Measurements from ENCODE around the gene YIF1B. TPM values are rescaled to one million over a fixed set of nuclear protein-coding genes. Genes with fewer than 3 reads are reported as not detected.

Gene YIF1B
- total and polyA plus RNA-seq, 9 of the 15 experiments (the other 6 are each of a cell fraction or from before 2014, with no cell fraction given): 8.5 to 586 (median 323) TPM

DNA sequence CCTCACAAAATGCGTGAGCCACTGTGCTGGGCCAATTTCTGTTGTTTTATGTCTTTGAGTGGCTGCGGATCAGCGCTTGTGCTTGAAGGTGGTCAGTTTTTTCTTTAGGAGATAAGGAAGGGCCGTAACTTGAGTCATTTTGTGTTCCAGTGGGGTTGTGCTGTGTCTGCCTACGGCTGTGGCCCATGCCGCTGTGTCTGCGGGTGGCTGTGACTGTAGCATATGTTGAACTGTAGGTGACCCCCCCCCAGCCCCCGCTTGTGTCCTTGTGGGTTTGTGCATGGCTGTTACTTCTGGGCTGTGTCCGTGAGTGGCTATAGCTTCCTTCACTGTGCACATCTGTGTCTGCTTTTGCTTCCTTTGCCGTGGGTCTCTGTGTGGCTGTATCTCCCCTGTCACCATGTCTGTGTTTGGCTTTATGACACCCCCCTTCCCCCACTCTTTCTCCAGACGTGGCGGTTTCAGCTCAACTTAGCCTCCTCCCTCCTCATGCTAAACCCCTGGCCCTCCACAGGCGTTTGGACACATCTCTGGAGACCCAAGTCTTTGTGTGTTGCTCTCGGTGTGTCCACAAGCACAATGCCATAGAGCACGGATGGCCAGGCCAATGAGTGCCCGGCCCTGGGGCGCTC, 60.2 kb downstream of the YIF1B start (continued):
- TF ChIP-seq, protein P1, sequence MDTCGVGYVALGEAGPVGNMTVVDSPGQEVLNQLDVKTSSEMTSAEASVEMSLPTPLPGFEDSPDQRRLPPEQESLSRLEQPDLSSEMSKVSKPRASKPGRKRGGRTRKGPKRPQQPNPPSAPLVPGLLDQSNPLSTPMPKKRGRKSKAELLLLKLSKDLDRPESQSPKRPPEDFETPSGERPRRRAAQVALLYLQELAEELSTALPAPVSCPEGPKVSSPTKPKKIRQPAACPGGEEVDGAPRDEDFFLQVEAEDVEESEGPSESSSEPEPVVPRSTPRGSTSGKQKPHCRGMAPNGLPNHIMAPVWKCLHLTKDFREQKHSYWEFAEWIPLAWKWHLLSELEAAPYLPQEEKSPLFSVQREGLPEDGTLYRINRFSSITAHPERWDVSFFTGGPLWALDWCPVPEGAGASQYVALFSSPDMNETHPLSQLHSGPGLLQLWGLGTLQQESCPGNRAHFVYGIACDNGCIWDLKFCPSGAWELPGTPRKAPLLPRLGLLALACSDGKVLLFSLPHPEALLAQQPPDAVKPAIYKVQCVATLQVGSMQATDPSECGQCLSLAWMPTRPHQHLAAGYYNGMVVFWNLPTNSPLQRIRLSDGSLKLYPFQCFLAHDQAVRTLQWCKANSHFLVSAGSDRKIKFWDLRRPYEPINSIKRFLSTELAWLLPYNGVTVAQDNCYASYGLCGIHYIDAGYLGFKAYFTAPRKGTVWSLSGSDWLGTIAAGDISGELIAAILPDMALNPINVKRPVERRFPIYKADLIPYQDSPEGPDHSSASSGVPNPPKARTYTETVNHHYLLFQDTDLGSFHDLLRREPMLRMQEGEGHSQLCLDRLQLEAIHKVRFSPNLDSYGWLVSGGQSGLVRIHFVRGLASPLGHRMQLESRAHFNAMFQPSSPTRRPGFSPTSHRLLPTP (IDR thresholded peaks at IDR 0.05; ENCODE audit: borderline replicate concordance, extremely low read depth, insufficient read length): no peak
- TF ChIP-seq CBFA2T2 (conservative IDR thresholded peaks at IDR 0.05): peak; percentile 13; the same call in 1 of the 2 replicates
- TF ChIP-seq EP400 (IDR thresholded peaks at IDR 0.05): peak; percentile 40
- TF ChIP-seq, protein P2, sequence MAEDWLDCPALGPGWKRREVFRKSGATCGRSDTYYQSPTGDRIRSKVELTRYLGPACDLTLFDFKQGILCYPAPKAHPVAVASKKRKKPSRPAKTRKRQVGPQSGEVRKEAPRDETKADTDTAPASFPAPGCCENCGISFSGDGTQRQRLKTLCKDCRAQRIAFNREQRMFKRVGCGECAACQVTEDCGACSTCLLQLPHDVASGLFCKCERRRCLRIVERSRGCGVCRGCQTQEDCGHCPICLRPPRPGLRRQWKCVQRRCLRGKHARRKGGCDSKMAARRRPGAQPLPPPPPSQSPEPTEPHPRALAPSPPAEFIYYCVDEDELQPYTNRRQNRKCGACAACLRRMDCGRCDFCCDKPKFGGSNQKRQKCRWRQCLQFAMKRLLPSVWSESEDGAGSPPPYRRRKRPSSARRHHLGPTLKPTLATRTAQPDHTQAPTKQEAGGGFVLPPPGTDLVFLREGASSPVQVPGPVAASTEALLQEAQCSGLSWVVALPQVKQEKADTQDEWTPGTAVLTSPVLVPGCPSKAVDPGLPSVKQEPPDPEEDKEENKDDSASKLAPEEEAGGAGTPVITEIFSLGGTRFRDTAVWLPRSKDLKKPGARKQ (CRISPR knock-in tag; IDR thresholded peaks at IDR 0.05): no peak
- no peak for TF ChIP-seq SNRNP70 (optimal IDR thresholded peaks at IDR 0.05; ENCODE audit: low read depth, low read length)
- TF ChIP-seq POLR2H (tag; IDR thresholded peaks at IDR 0.05; ENCODE audit: low read depth): no peak
- 0 out of 2 replicates have a peak, but pooled peaks have one; percentile 50 for TF ChIP-seq RNF2 (IDR thresholded peaks at IDR 0.05)
- no peak for TF ChIP-seq ZNF785 (CRISPR knock-in tag; IDR thresholded peaks at IDR 0.05)
- peak; percentile 94 for TF ChIP-seq HNRNPLL (IDR thresholded peaks at IDR 0.05; ENCODE audit: low read depth, low read length, poor library complexity, severe bottlenecking)
- no peak for TF ChIP-seq FOXM1 (IDR thresholded peaks at IDR 0.05; ENCODE audit: low read depth)
- no peak for TF ChIP-seq FOXM1 (CRISPR knock-in tag; IDR thresholded peaks at IDR 0.05; ENCODE audit: low read depth)
- TF ChIP-seq IRF2 (CRISPR knock-in tag; IDR thresholded peaks at IDR 0.05): 0 out of 2 replicates have a peak, but pooled peaks have one; percentile 21
- TF ChIP-seq HMGN3 (IDR thresholded peaks at IDR 0.05; ENCODE audit: borderline replicate concordance, extremely low read depth, insufficient read length, low read depth, low read length): no peak
- TF ChIP-seq CREB1 (IDR thresholded peaks at IDR 0.05): 0 out of 2 replicates have a peak, but pooled peaks have one; percentile 14
- no peak for TF ChIP-seq CREB1 (CRISPR knock-in tag; IDR thresholded peaks at IDR 0.05)
- TF ChIP-seq ZNF780A (CRISPR knock-in tag; IDR thresholded peaks at IDR 0.05): no peak
- TF ChIP-seq, protein P3, sequence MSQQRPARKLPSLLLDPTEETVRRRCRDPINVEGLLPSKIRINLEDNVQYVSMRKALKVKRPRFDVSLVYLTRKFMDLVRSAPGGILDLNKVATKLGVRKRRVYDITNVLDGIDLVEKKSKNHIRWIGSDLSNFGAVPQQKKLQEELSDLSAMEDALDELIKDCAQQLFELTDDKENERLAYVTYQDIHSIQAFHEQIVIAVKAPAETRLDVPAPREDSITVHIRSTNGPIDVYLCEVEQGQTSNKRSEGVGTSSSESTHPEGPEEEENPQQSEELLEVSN (IDR thresholded peaks at IDR 0.05; ENCODE audit: borderline replicate concordance in 1 of 2, extremely low read depth in 1 of 2, insufficient read depth in 1 of 2, insufficient read length in 1 of 2, low read depth in 1 of 2, low read length in 1 of 2, poor library complexity in 1 of 2, severe bottlenecking in 1 of 2): peak in 1 of 2 experiments; percentile 37
- TF ChIP-seq PTRF (tag; IDR thresholded peaks at IDR 0.05): no peak
- TF ChIP-seq BMI1 (IDR thresholded peaks at IDR 0.05; ENCODE audit: low read length): no peak
- no peak for TF ChIP-seq ERF (CRISPR knock-in tag; IDR thresholded peaks at IDR 0.05)
- TF ChIP-seq ARID1B (IDR thresholded peaks at IDR 0.05): peak; percentile 63
- TF ChIP-seq NUFIP1 (IDR thresholded peaks at IDR 0.05; ENCODE audit: partially characterized antibody): no peak

Data from K562 (cell line).